OCI-LY1 (cell line): Measurements from ENCODE around the gene DPPA5.

Experiments used
- CTCF ChIP-seq: fragments of 200-600 bp; sonication (generic), shearing (Covaris generic); IDR thresholded peaks from 2 replicates; pipeline ENCODE4 v1.5.1; 2017; ENCODE audit warnings: mild to moderate bottlenecking, antibody characterized with exemption, low read length, moderate library complexity, mixed read lengths
- EZH2 ChIP-seq: fragments of 200-600 bp; sonication (generic), shearing (Covaris generic); IDR thresholded peaks from 2 replicates; pipeline ENCODE4 v1.8.0; 2017; ENCODE audit warnings: borderline replicate concordance, mixed run types, mild to moderate bottlenecking, antibody characterized with exemption, low read length, moderate library complexity, mixed read lengths

GRCh38 chr6:73364549-73364948 is 10.5 kb upstream of the DPPA5 start:
- TF ChIP-seq EZH2: no peak
- TF ChIP-seq CTCF: no peak
